Panc1 (cell line): Measurements from ENCODE around the gene FHL2. TPM values are rescaled to one million over a fixed set of nuclear protein-coding genes. Genes with fewer than 3 reads are reported as not detected.
A peak's percentile ranks its signal among the peaks of the same experiment; 100 is the strongest.

ENCODE experiments used
- ATAC-seq: fragments of 200-7000 bp; cut with Tn5 transposase; 2 replicates; pipeline ENCODE4 v1.9.1; 2020; ENCODE audit warnings: mild to moderate bottlenecking, moderate library complexity
- BruUV-seq: library from RNA; stranded (reverse); fragments of 400-500 nt; replicated peaks from 2 replicates; lab custom pipeline; 2021; lab: Mats Ljungman, UMichigan
- CTCF ChIA-PET: fragments of 300-600 bp; sonication (Branson Sonifier 250); formaldehyde crosslinking; loops from one replicate; lab custom pipeline; 2022; ENCODE audit warnings: antibody characterized with exemption; lab: Charles Lee
- POLR2A ChIA-PET: fragments of 300-600 bp; sonication (Branson Sonifier 250); formaldehyde crosslinking; loops from one replicate; lab custom pipeline; 2022; ENCODE audit warnings: antibody characterized with exemption; lab: Charles Lee
- DNase-seq: peaks from one replicate; pipeline ENCODE4 v3.0.0-alpha.2; 2010; ENCODE audit warnings: low read depth, low spot score
- H3K27ac ChIP-seq: 2 replicates; pipeline ENCODE4 v1.5.1; 2011; ENCODE audit warnings: mild to moderate bottlenecking, low read length, inconsistent platforms
- H3K27me3 ChIP-seq: fragments of 200-500 bp; sonication (Bioruptor generic); 2 replicates; pipeline ENCODE4 v1.6.0; 2014; ENCODE audit warnings: low read length, inconsistent platforms; ENCODE audit not compliant: control insufficient read depth, insufficient read depth
- H3K36me3 ChIP-seq: fragments of 200-500 bp; sonication (Bioruptor generic); 2 replicates; pipeline ENCODE4 v1.5.1; 2014; ENCODE audit warnings: inconsistent platforms, mild to moderate bottlenecking, low read length, moderate library complexity; ENCODE audit not compliant: control insufficient read depth, insufficient read depth
- H3K4me1 ChIP-seq: 2 replicates; pipeline ENCODE4 v1.5.1; 2011; ENCODE audit warnings: inconsistent platforms, mild to moderate bottlenecking, low read length, moderate library complexity; ENCODE audit not compliant: control insufficient read depth, insufficient read depth
- H3K4me3 ChIP-seq, 2 experiments: 2 replicates each; pipeline ENCODE4 v1.5.1; 2011 to 2012; ENCODE audit warnings: low read depth in 2 of 2, low read length in 2 of 2, mild to moderate bottlenecking in 2 of 2, inconsistent platforms in 1 of 2, moderate library complexity in 1 of 2
- H3K9me3 ChIP-seq: fragments of 200-500 bp; sonication (Bioruptor generic); 2 replicates; pipeline ENCODE4 v1.5.1; 2014; ENCODE audit warnings: low read depth, mild to moderate bottlenecking, inconsistent platforms, low read length, moderate library complexity; ENCODE audit not compliant: control insufficient read depth, insufficient read depth
- CTCF ChIP-seq: fragments of 450-650 bp; IDR thresholded peaks from 2 replicates; pipeline ENCODE4 v1.5.1; 2017; ENCODE audit warnings: mild to moderate bottlenecking
- POLR2AphosphoS5 ChIP-seq: IDR thresholded peaks from 2 replicates; pipeline ENCODE4 v1.6.1; 2012; ENCODE audit warnings: mild to moderate bottlenecking, low read depth, low read length, moderate library complexity
- REST ChIP-seq, 2 experiments: IDR thresholded peaks; 2 replicates each; pipeline ENCODE4 v1.6.1; 2011 to 2012; ENCODE audit warnings: low read depth in 2 of 2, control low read depth in 1 of 2, low read length in 1 of 2, mild to moderate bottlenecking in 1 of 2, moderate library complexity in 1 of 2; ENCODE audit not compliant: insufficient read depth in 1 of 2
- SIN3A ChIP-seq: IDR thresholded peaks from 2 replicates; pipeline ENCODE4 v1.6.1; 2012; ENCODE audit warnings: low read depth, mild to moderate bottlenecking, low read length, moderate library complexity, borderline replicate concordance; ENCODE audit not compliant: insufficient read depth
- TCF7L2 ChIP-seq: IDR thresholded peaks from 2 replicates; pipeline ENCODE4 v1.6.1; 2011; ENCODE audit warnings: mild to moderate bottlenecking, low read depth, low read length, inconsistent platforms
- in situ Hi-C: cut with HindIII; loops from 2 replicates; pipeline ENCODE4 v1.10.0; 2016; ENCODE audit warnings: low sequenced_read_pairs, low pct_unique_long_range_greater_than_20kb
- intact Hi-C: fragments of 100-400 bp; cut with micrococcal nuclease; formaldehyde crosslinking; loops from one replicate; pipeline ENCODE4 v1.10.0; 2022; ENCODE audit not compliant: unreplicated experiment
- total RNA-seq: library from RNA; stranded (reverse); gene quantifications from one replicate; pipeline ENCODE4 v1.2.1, GENCODE V29; 2021; ENCODE audit not compliant: unreplicated experiment

The FHL2 gene
- total RNA-seq, 1 experiment from 2014 or later = 378 TPM

- in situ Hi-C loops (no loop called here), intact Hi-C loops (no loop called here)
- TF ChIP-seq TCF7L2 (no peak), REST (IDR thresholded peaks at IDR 0.05; ENCODE audit: insufficient read depth in 1 of 2, low read depth in 2 of 2, low read length in 1 of 2) (no peak), POLR2AphosphoS5 (no peak), SIN3A (no peak), CTCF (no peak)
- Histone ChIP-seq H3K9me3 (no peaks in the 10 kb centered on the region), H3K27me3 (no peaks in the 10 kb centered on the region), H3K4me3 (no peak overlapping the region), H3K27ac (peak overlapping the region; percentile 98), H3K4me1 (peaks cover 29% of the 10 kb centered on the region), H3K36me3 (no peaks in the 10 kb centered on the region)
- CTCF ChIA-PET = no interaction called here
- POLR2A ChIA-PET = no interaction called here
- BruUV-seq = no TSS peak
- DNase-seq (no peak), ATAC-seq (no peak)
Measured at GRCh38 chr2:105445498-105445897, 46.6 kb upstream of the FHL2 start.

GRCh38 chr2:105443617-105444598 lies 45.1 kb upstream of the FHL2 start:
- H3K4me1 ChIP-seq = peaks cover 29% of the 10 kb centered on the region
- in situ Hi-C loops = no loop called here

More at GRCh38 chr2:105443617-105444598, 45.1 kb upstream of the FHL2 start:
- Histone ChIP-seq H3K9me3 (no peaks in the 10 kb centered on the region), H3K36me3 (no peaks in the 10 kb centered on the region), H3K27me3 (no peaks in the 10 kb centered on the region), H3K4me3 (no peak overlapping the region), H3K27ac (peak overlapping the region; percentile 98)
- no TSS peak for BruUV-seq
- intact Hi-C loops = no loop called here
- POLR2A ChIA-PET = no interaction called here
- peak; percentile 35; the same call in 1 of the 2 replicates for ATAC-seq
- CTCF ChIA-PET = no interaction called here
- DNase-seq = no peak
- TF ChIP-seq POLR2AphosphoS5 = no peak
- TF ChIP-seq REST (IDR thresholded peaks at IDR 0.05; ENCODE audit: insufficient read depth in 1 of 2, low read depth in 2 of 2, low read length in 1 of 2) = no peak
- TF ChIP-seq TCF7L2 = no peak
- TF ChIP-seq SIN3A = no peak
- no peak for TF ChIP-seq CTCF
